Mucosa of descending colon (tissue), 3 donors: Measurements from ENCODE around the gene ENKD1. TPM values are rescaled to one million over a fixed set of nuclear protein-coding genes. Genes with fewer than 3 reads are reported as not detected.

Experiments
- ATAC-seq: fragments of 200-7000 bp; cut with Tn5 transposase; one replicate; pipeline ENCODE4 v1.9.1; 2020; ENCODE audit warnings: mild to moderate bottlenecking, moderate library complexity
- DNase-seq, 3 donors: peaks; one replicate each; pipeline ENCODE4 v3.0.0-alpha.2; 2020
- H3K36me3 ChIP-seq: fragments of 200-600 bp; one replicate; pipeline ENCODE4 v1.8.0; 2021; ENCODE audit warnings: low read depth, mild to moderate bottlenecking
- H3K4me1 ChIP-seq: fragments of 200-600 bp; one replicate; pipeline ENCODE4 v1.8.0; 2021; ENCODE audit warnings: low read depth, mild to moderate bottlenecking
- H3K4me3 ChIP-seq: fragments of 200-600 bp; one replicate; pipeline ENCODE4 v1.8.0; 2021; ENCODE audit warnings: mild to moderate bottlenecking
- H3K9me3 ChIP-seq: fragments of 200-600 bp; one replicate; pipeline ENCODE4 v1.8.0; 2021; ENCODE audit warnings: mild to moderate bottlenecking
- CTCF ChIP-seq: fragments of 200-600 bp; IDR thresholded peaks from one replicate; pipeline ENCODE4 v1.8.0; 2022; ENCODE audit warnings: antibody characterized with exemption, mild to moderate bottlenecking
- intact Hi-C, 2 donors: fragments of 100-400 bp; cut with DNase I in 1 of 2; cut with micrococcal nuclease in 1 of 2; formaldehyde crosslinking; loops; one replicate each; pipeline versions ENCODE4 v1.11.0 to v1.11.1; 2022; cut with DNase I, micrococcal nuclease
- total RNA-seq, 3 donors: library from RNA; stranded (reverse); fragmentation: NEBNext Ultra II Directional in 2 of 3; extraction: Animal tissue kit (Norgen Biotek cat#: 25700) in 2 of 3; gene quantifications; one replicate each; pipeline versions ENCODE4 v1.2.1 to v1.2.4, GENCODE V29; 2021 to 2023
- donor health status: DM: no; HTN: no; CAD: no; lungs with moderate emphysema.
- donor health status: DM: no; HTN: no; CAD: no.
- donor health status: DM: no; HTN: yes; CAD: no.

ENKD1 gene
- total RNA-seq, 3 donors from 2014 or later = 8.5 to 23.3 (median 9.0) TPM

- Histone ChIP-seq H3K36me3 (no peaks in the 10 kb centered on the region), H3K9me3 (no peaks in the 10 kb centered on the region), H3K4me3 (no peak overlapping the region), H3K4me1 (peaks cover 6% of the 10 kb centered on the region)
- intact Hi-C loops = no loop called here
- ATAC-seq (no peak), DNase-seq (no peak)
- TF ChIP-seq CTCF = no peak
These were observed 12.7 kb downstream of the ENKD1 start for GRCh38 chr16:67653789-67654402.

- DNase-seq = no peak
- no peak for TF ChIP-seq CTCF
- H3K4me1 ChIP-seq = peaks cover 6% of the 10 kb centered on the region
- H3K9me3 ChIP-seq = no peaks in the 10 kb centered on the region
- H3K36me3 ChIP-seq = no peaks in the 10 kb centered on the region
- no peak overlapping the region for H3K4me3 ChIP-seq
- ATAC-seq = peak; percentile 6
- intact Hi-C loops = no loop called here
These were observed 13.3 kb downstream of the ENKD1 start for GRCh38 chr16:67653128-67653788.

- intact Hi-C loops = no loop called here
- no peaks in the 10 kb centered on the region for H3K9me3 ChIP-seq
- DNase-seq (peak in 1 of 3 donors; percentile 66), ATAC-seq (peak; percentile 76)
- H3K36me3 ChIP-seq = no peaks in the 10 kb centered on the region
- peaks cover 6% of the 10 kb centered on the region for H3K4me1 ChIP-seq
- H3K4me3 ChIP-seq = no peak overlapping the region
- no peak for TF ChIP-seq CTCF
These were observed 13.9 kb downstream of the ENKD1 start for GRCh38 chr16:67652578-67653127.

GRCh38 chr16:67651847-67652246 is 14.7 kb downstream of the ENKD1 start:
- intact Hi-C loops = no loop called here
- ATAC-seq (no peak), DNase-seq (no peak)
- H3K4me1 ChIP-seq = peaks cover 6% of the 10 kb centered on the region
- no peak for TF ChIP-seq CTCF
- H3K36me3 ChIP-seq = no peaks in the 10 kb centered on the region
- H3K9me3 ChIP-seq = no peaks in the 10 kb centered on the region
- H3K4me3 ChIP-seq = no peak overlapping the region

- no peak for TF ChIP-seq CTCF
- Histone ChIP-seq H3K9me3 (no peaks in the 10 kb centered on the region), H3K4me1 (peaks cover 6% of the 10 kb centered on the region), H3K4me3 (no peak overlapping the region), H3K36me3 (no peaks in the 10 kb centered on the region)
- intact Hi-C loops = no loop called here
- ATAC-seq = no peak
- peak in 1 of 3 donors; percentile 22 for DNase-seq
These were observed 15.5 kb downstream of the ENKD1 start for GRCh38 chr16:67651039-67651438.
